Measurements from ENCODE around the gene SNX33.
"Not testable (repeated sequence)": the region's sequence is repeated elsewhere in the genome, so short reads cannot be mapped to it uniquely, and the experiment has no call there.

The SNX33 gene

GRCh38 chr15:75711495-75711894 is 63.8 kb downstream of the SNX33 start:
- H3K9me3 Mint-ChIP-seq; DNase-seq; H3K36me3 Mint-ChIP-seq (ENCODE audit: insufficient read depth); ATAC-seq (replicated peaks); H3K4me3 Mint-ChIP-seq; H3K4me1 Mint-ChIP-seq (ENCODE audit: low read depth in 2 of 2); H3K27ac Mint-ChIP-seq: not testable (repeated sequence)
- peaks cover 5 to 38% of the 10 kb centered on the region in 2 donors for H3K27me3 Mint-ChIP-seq

Measured in effector memory CD8-positive, alpha-beta T cell (primary cell).